Stimulated activated naive B cell treated with anti-CD40 and anti-IgM and Interleukin-4, amounts not matched to agents 10 μg/mL and 1 μg/mL and 100 μg/mL, for 72 hours (primary cell): Measurements from ENCODE around the gene STK25.
A peak's percentile ranks its signal among the peaks of the same experiment; 100 is the strongest.
"Not testable (repeated sequence)": the region's sequence is repeated elsewhere in the genome, so short reads cannot be mapped to it uniquely, and the experiment has no call there.

Experiments used
- ATAC-seq, 2 donors: fragments of 150-1000 bp; cut with Tn5 transposase; replicated peaks; 2 replicates each; pipeline ENCODE4 v1.10.0; 2021; ENCODE audit warnings: moderate library complexity in 1 of 2
- DNase-seq: peaks from one replicate; pipeline ENCODE4 v3.0.0; 2021
- H3K27ac Mint-ChIP-seq: one replicate; pipeline ENCODE4 v1.8.0; 2022; ENCODE audit warnings: mild to moderate bottlenecking, mixed read lengths
- H3K27me3 Mint-ChIP-seq, 2 donors: one replicate each; pipeline ENCODE4 v1.8.0; 2022; ENCODE audit warnings: mixed read lengths in 2 of 2
- H3K36me3 Mint-ChIP-seq, 2 donors: one replicate each; pipeline ENCODE4 v1.8.0; 2022; ENCODE audit warnings: mixed read lengths in 2 of 2, mild to moderate bottlenecking in 1 of 2
- H3K4me1 Mint-ChIP-seq, 2 donors: one replicate each; pipeline ENCODE4 v1.8.0; 2022; ENCODE audit warnings: mixed read lengths in 2 of 2, mild to moderate bottlenecking in 1 of 2
- H3K4me3 Mint-ChIP-seq, 2 donors: one replicate each; pipeline ENCODE4 v1.8.0; 2022; ENCODE audit warnings: mild to moderate bottlenecking in 2 of 2, mixed read lengths in 2 of 2, moderate library complexity in 1 of 2
- H3K9me3 Mint-ChIP-seq, 2 donors: one replicate each; pipeline ENCODE4 v1.8.0; 2022; ENCODE audit warnings: mixed read lengths in 2 of 2, mild to moderate bottlenecking in 1 of 2

STK25 gene

GRCh38 chr2:241509155-241509784 lies 886 bp upstream of the STK25 start:
- Mint-ChIP-seq H3K27ac (peak overlapping the region; percentile 74), H3K4me1 (peaks cover 18 to 35% of the 10 kb centered on the region in 2 donors), H3K27me3 (no peaks in the 10 kb centered on the region), H3K4me3 (peak overlapping the region; percentile 80 to 93), H3K9me3 (no peaks in the 10 kb centered on the region), H3K36me3 (peaks cover 0 to 14% of the 10 kb centered on the region in 2 donors)
- ATAC-seq (no peak), DNase-seq (no peak)

- H3K9me3 Mint-ChIP-seq, result no peaks in the 10 kb centered on the region
- DNase-seq (peak; percentile 28), ATAC-seq (peak; percentile 25 to 33)
These were observed 749 bp downstream of the STK25 start for GRCh38 chr2:241507430-241508239.

GRCh38 chr2:241506793-241507429 lies 1.5 kb downstream of the STK25 start:
- peak overlapping the region; percentile 80 for H3K27ac Mint-ChIP-seq
- H3K27me3 Mint-ChIP-seq, result no peaks in the 10 kb centered on the region
- H3K9me3 Mint-ChIP-seq, result no peaks in the 10 kb centered on the region

More at GRCh38 chr2:241507430-241508239, 749 bp downstream of the STK25 start:
- Mint-ChIP-seq H3K4me1 (peaks cover 18 to 35% of the 10 kb centered on the region in 2 donors), H3K27me3 (no peaks in the 10 kb centered on the region), H3K4me3 (peak overlapping the region; percentile 89 to 96), H3K27ac (peak overlapping the region; percentile 80), H3K36me3 (peaks cover 4 to 14% of the 10 kb centered on the region in 2 donors)

GRCh38 chr2:241506317-241506716 lies 2.1 kb downstream of the STK25 start:
- not testable (repeated sequence) for H3K9me3 Mint-ChIP-seq, H3K4me3 Mint-ChIP-seq, ATAC-seq, DNase-seq, H3K27me3 Mint-ChIP-seq, H3K27ac Mint-ChIP-seq
- peaks cover 18 to 35% of the 10 kb centered on the region in 2 donors for H3K4me1 Mint-ChIP-seq
- peaks cover 9 to 12% of the 10 kb centered on the region in 2 donors for H3K36me3 Mint-ChIP-seq

More at GRCh38 chr2:241506793-241507429, 1.5 kb downstream of the STK25 start:
- DNase-seq, result no peak
- peaks cover 4 to 10% of the 10 kb centered on the region in 2 donors for H3K36me3 Mint-ChIP-seq
- H3K4me3 Mint-ChIP-seq, result peak overlapping the region; percentile 89 to 96
- ATAC-seq, result no peak
- H3K4me1 Mint-ChIP-seq, result peaks cover 18 to 35% of the 10 kb centered on the region in 2 donors

GRCh38 chr2:241505781-241506201 lies 2.6 kb downstream of the STK25 start:
- H3K36me3 Mint-ChIP-seq, result peaks cover 12% of the 10 kb centered on the region in 2 donors
- H3K27me3 Mint-ChIP-seq, result no peaks in the 10 kb centered on the region
- no peak overlapping the region for H3K27ac Mint-ChIP-seq
- no peak overlapping the region for H3K4me3 Mint-ChIP-seq
- no peaks in the 10 kb centered on the region for H3K9me3 Mint-ChIP-seq
- H3K4me1 Mint-ChIP-seq, result peaks cover 17 to 35% of the 10 kb centered on the region in 2 donors
- ATAC-seq, result no peak
- DNase-seq, result no peak

- no peak for ATAC-seq
- Mint-ChIP-seq H3K4me3 (no peak overlapping the region), H3K36me3 (peaks cover 12 to 16% of the 10 kb centered on the region in 2 donors), H3K27ac (no peak overlapping the region), H3K27me3 (no peaks in the 10 kb centered on the region), H3K4me1 (peaks cover 17 to 35% of the 10 kb centered on the region in 2 donors), H3K9me3 (no peaks in the 10 kb centered on the region)
- no peak for DNase-seq
These were observed 3.2 kb downstream of the STK25 start for GRCh38 chr2:241505086-241505780.

- no peaks in the 10 kb centered on the region for H3K9me3 Mint-ChIP-seq
- peaks cover 15 to 25% of the 10 kb centered on the region in 2 donors for H3K36me3 Mint-ChIP-seq
- H3K4me3 Mint-ChIP-seq, result no peak overlapping the region
- H3K27ac Mint-ChIP-seq, result peak overlapping the region; percentile 25
- H3K4me1 Mint-ChIP-seq, result peaks cover 13 to 27% of the 10 kb centered on the region in 2 donors
- no peak for ATAC-seq
- no peaks in the 10 kb centered on the region for H3K27me3 Mint-ChIP-seq
- DNase-seq, result no peak
These were observed 4.5 kb downstream of the STK25 start for GRCh38 chr2:241503776-241504392.

GRCh38 chr2:241502281-241502680 lies 6.1 kb downstream of the STK25 start:
- no peak overlapping the region for H3K27ac Mint-ChIP-seq
- H3K9me3 Mint-ChIP-seq, result no peaks in the 10 kb centered on the region
- H3K4me3 Mint-ChIP-seq, result no peak overlapping the region
- H3K36me3 Mint-ChIP-seq, result peaks cover 21 to 36% of the 10 kb centered on the region in 2 donors
- no peaks in the 10 kb centered on the region for H3K27me3 Mint-ChIP-seq
- H3K4me1 Mint-ChIP-seq, result peaks cover 10 to 21% of the 10 kb centered on the region in 2 donors
- no peak for DNase-seq
- ATAC-seq, result no peak

GRCh38 chr2:241501551-241501950 lies 6.8 kb downstream of the STK25 start:
- Mint-ChIP-seq H3K9me3 (no peaks in the 10 kb centered on the region), H3K4me1 (peaks cover 7 to 13% of the 10 kb centered on the region in 2 donors), H3K36me3 (peaks cover 26 to 40% of the 10 kb centered on the region in 2 donors)

GRCh38 chr2:241501099-241501541 lies 7.3 kb downstream of the STK25 start:
- Mint-ChIP-seq H3K27ac (no peak overlapping the region), H3K36me3 (peaks cover 30 to 42% of the 10 kb centered on the region in 2 donors), H3K4me3 (no peak overlapping the region), H3K4me1 (peaks cover 6 to 9% of the 10 kb centered on the region in 2 donors), H3K27me3 (no peaks in the 10 kb centered on the region), H3K9me3 (no peaks in the 10 kb centered on the region)
- DNase-seq (no peak), ATAC-seq (no peak)

More at GRCh38 chr2:241501551-241501950, 6.8 kb downstream of the STK25 start:
- no peak overlapping the region for H3K27ac Mint-ChIP-seq
- H3K27me3 Mint-ChIP-seq, result no peaks in the 10 kb centered on the region
- ATAC-seq, result no peak
- DNase-seq, result no peak
- no peak overlapping the region for H3K4me3 Mint-ChIP-seq

- peaks cover 5 to 7% of the 10 kb centered on the region in 2 donors for H3K4me1 Mint-ChIP-seq
- no peak overlapping the region for H3K4me3 Mint-ChIP-seq
- no peaks in the 10 kb centered on the region for H3K27me3 Mint-ChIP-seq
- DNase-seq (no peak), ATAC-seq (no peak)
- no peaks in the 10 kb centered on the region for H3K9me3 Mint-ChIP-seq
- peaks cover 30 to 42% of the 10 kb centered on the region in 2 donors for H3K36me3 Mint-ChIP-seq
- no peak overlapping the region for H3K27ac Mint-ChIP-seq
These were observed 7.9 kb downstream of the STK25 start for GRCh38 chr2:241500431-241500975.

GRCh38 chr2:241500016-241500415 lies 8.4 kb downstream of the STK25 start:
- peaks cover 1 to 2% of the 10 kb centered on the region in 2 donors for H3K4me1 Mint-ChIP-seq
- H3K36me3 Mint-ChIP-seq, result peaks cover 34 to 38% of the 10 kb centered on the region in 2 donors
- H3K27ac Mint-ChIP-seq, result no peak overlapping the region
- H3K27me3 Mint-ChIP-seq, result no peaks in the 10 kb centered on the region
- DNase-seq (no peak), ATAC-seq (no peak)
- no peak overlapping the region for H3K4me3 Mint-ChIP-seq
- no peaks in the 10 kb centered on the region for H3K9me3 Mint-ChIP-seq
